Erythroblast (primary cell): Measurements from ENCODE around the gene LPO.

Experiments
- GATA1 ChIP-seq: IDR thresholded peaks from 2 replicates; pipeline ENCODE4 v1.6.1; 2011; ENCODE audit warnings: low read depth, mild to moderate bottlenecking, control low read depth, low read length, moderate library complexity
- POLR2A ChIP-seq: IDR thresholded peaks from 2 replicates; pipeline ENCODE4 v1.6.1; 2011; ENCODE audit warnings: mild to moderate bottlenecking, low read length

- TF ChIP-seq POLR2A (no peak), GATA1 (no peak)
Measured at GRCh38 chr17:58277107-58277801, 38.9 kb downstream of the LPO start.
